Middle frontal gyrus (tissue), 1 donor: Measurements from ENCODE around the gene CDCP1.
"Not testable (repeated sequence)": the region's sequence is repeated elsewhere in the genome, so short reads cannot be mapped to it uniquely, and the experiment has no call there.

ENCODE experiments used
- DNase-seq: peaks from one replicate; pipeline ENCODE4 v3.0.0-alpha.2; 2015; ENCODE audit warnings: low spot score; ENCODE audit errors: extremely low spot score

CDCP1 gene

DNA sequence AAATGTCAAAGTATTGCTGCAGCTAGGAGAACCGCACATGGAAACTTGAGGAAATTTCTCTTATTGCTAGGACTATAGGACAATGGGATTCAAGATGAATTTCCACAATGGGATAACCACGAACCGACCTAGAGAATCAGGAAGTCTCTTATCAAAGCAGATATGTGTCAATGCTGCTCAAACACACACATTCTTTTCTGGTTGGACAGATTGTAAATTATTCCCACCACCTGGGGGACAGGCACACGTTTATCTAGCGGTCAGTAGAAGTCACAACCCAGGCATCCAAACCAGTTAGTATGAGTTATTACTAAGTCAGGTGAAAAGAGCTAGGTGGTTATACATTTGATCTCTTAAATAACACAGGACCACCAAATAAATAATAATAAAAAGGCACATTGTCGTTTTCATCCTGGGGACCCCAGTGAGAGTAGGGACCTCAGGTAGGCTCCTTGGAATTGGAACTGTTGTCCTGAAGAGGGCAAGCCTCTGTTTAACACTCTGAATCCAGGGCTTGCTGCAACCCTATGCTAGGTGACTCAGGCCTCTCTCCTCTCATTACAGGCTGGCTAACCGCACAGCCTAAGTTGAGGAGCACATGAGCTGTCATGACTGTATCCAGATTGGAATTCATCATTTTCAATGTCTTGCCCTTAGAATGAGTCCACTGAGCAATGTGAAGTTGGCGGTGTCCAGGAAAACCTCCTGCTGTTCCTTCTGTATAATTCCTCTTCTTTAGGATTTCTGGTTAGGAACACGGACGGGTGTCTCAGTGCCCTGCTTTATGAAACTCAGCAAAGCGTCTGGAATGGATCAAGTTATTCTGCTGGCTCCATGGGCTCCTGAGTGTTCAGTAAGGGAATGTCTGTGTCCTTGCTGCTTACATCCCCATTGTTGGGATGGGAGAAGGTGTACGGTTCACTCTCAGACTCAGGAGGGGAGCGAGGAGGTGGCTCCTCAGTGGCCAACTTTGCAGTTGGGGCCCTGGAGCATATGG lies 61.1 kb downstream of the CDCP1 start:
- no peak for DNase-seq

DNA sequence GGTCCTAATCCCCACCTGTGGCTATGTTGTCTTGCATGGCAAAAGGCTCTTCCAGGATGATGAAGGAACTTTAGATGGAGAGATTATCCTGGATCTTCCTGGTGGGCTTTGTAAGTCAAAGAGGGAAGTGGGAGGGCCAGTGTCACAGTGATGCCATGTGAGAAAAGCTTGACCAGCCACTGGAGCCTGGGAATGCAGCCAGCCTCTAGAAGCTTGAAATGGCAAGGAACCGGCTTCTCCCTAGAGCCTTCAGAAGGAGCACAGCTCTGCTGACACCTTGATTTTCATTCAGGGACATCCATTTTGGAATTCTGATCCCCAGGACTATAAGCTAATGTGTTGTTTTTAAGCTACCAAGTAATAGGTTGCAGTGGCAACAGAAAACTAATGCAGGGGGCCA lies 61.8 kb downstream of the CDCP1 start:
- DNase-seq, result no peak

GRCh38 chr3:45083023-45083422 lies 63.2 kb downstream of the CDCP1 start:
- no peak for DNase-seq

- no peak for DNase-seq
These were observed 64.0 kb downstream of the CDCP1 start for GRCh38 chr3:45082142-45082538.

GRCh38 chr3:45081506-45082141 lies 64.6 kb downstream of the CDCP1 start:
- no peak for DNase-seq

GRCh38 chr3:45080824-45081223 lies 65.4 kb downstream of the CDCP1 start:
- no peak for DNase-seq

- DNase-seq, result no peak
These were observed 66.5 kb downstream of the CDCP1 start for GRCh38 chr3:45079715-45080114.

GRCh38 chr3:45078910-45079522 lies 67.2 kb downstream of the CDCP1 start:
- no peak for DNase-seq

- not testable (repeated sequence) for DNase-seq
These were observed 67.9 kb downstream of the CDCP1 start for GRCh38 chr3:45078256-45078655.

- no peak for DNase-seq
These were observed 70.2 kb downstream of the CDCP1 start for GRCh38 chr3:45075821-45076625.

DNA sequence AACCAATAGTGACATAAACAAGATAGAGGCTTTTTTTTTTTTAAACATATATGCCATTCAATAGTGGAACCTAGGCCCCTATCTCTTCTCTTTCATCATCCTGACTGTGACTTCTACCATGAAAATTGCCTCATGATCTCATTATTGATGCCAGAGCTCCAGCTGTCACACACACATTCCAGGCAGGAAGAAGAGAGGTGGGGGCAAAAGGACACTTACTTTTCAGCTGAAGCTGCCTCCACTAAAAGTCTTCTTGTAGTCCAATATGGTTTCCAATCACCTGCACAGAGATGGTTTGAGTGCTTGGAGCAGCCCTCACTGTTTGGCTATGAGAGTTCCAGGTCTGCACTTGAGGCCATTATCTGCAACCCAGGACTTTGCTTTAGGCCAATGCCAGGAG lies 75.1 kb downstream of the CDCP1 start:
- DNase-seq, result no peak

DNA sequence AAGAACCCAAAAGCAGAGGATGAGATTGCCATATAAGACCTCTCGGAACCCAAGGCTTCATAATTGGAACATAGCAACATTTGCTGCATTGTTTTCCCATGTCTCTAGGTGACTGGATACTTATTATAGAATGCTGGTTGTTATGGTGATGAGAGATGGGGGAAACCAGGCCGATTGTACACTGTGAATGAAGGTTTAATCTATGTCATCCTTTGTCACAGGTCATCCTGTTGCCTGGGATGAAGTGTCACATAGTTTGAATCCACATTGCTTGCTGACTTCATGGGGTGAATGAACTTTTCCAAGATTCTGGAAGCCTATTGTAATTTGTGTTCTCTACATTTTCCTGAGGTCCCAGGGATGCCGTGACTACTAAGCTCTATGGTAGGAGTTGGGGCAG lies 78.2 kb downstream of the CDCP1 start:
- no peak for DNase-seq

DNA sequence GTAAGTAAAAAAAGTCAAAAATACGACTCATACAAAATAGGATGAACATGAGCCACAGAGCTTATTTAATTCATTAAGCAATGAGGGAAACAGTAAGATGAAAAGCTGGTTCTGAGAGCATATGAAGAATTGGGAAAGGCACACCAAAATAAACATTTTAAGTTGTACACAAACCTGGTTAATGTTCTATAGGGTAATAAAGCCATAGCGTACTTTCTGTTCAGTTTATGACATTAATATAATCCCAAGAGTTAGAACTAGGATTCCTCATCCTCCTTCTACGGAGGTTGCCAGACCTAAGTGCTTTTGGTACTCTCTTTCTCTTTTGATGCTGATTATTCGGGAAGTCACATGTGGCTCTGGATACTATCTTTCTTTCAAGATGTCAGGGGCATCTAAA lies 78.7 kb downstream of the CDCP1 start:
- DNase-seq, result no peak

DNA sequence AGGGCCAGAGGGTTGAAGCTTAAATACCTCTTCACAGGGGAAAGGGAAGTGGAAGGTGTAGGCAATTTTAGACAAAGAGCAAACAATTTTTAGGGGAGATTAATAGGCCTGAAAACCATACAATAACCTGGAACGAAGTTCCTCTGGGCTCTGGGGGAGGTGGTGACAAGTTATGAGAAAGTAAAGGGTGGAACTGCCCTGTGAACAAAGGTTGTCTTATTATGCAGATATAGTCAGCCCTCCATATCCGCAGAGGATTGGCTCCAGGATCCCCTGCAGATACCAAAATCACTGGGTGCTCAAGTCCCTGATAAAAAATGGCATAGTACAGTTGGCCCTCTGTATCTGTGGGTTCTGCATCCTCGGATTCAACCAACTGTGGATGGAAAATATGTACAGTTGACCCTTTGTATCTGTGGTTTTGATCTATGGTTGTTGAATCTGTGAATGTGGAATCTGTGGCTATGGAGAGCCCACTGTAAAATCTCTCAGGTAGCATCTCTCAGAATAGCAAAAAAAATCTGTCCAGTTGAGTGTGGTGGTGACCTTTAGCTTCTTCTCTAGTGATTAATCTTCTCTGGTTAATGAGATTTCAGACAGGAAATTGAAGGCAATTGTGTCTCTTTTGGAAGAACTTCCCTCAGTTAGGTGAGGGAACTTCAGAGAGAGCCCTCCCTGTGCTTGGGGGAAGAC lies 79.9 kb downstream of the CDCP1 start:
- DNase-seq, result no peak

GRCh38 chr3:45065373-45065720 lies 80.8 kb downstream of the CDCP1 start:
- DNase-seq, result no peak

DNA sequence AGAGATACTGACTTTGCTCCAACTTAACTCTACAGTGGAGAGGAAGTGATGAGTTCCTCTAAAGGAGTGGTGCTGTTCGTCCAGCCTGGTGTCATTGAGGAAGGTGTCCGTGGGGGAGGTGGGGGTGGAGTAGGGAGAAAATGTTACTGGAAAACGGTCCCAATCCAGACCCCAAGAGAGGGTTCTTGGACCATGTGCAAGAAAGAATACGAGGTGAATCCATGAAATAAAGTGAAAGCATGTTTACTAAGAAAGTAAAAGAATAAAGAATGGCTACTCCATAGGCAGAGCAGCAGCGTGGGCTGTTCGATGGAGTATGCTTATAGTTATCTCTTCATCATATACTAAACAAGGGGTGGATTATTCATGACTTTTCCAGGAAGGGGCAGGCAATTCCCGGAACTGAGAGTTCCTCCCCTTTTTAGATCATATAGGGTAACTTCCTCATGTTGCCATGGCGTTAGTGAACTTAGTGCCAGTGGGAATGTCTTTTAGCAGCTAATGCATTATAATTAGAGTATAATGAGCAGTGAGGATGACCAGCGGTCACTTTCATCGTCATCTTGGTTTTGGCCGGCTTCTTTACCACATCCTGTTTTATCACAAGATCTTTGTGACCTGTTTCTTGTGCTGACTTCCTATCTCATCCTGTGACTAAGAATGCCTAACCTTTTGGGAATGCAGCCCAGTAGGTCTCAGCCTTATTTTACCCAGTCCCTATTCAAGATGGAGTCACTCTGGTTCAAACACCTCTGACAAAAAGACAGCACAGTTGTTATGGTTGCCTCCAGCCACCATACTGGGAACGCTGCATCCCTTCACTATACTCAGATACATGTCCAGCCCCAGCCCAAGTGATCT lies 81.4 kb downstream of the CDCP1 start:
- DNase-seq, result no peak

DNA sequence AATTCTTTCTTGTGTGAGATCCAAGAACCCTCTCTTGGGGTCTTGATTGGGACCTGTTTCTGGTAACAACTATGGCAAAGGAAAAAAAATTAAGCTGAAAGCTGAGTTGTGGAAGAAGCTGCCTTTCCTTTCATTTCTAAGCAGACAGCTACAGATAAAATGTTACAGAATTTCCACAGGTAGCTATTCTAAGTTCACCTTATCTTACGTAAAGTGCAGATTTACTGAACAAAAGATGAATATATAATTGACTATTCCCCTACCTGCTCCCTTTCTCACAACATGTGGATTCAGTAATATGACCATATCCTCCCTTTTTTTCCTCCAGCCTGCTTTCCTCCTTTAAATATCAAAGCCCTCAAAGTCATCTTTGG lies 83.5 kb downstream of the CDCP1 start:
- no peak for DNase-seq

- DNase-seq, result no peak
These were observed 85.8 kb downstream of the CDCP1 start for GRCh38 chr3:45060165-45060892.

DNA sequence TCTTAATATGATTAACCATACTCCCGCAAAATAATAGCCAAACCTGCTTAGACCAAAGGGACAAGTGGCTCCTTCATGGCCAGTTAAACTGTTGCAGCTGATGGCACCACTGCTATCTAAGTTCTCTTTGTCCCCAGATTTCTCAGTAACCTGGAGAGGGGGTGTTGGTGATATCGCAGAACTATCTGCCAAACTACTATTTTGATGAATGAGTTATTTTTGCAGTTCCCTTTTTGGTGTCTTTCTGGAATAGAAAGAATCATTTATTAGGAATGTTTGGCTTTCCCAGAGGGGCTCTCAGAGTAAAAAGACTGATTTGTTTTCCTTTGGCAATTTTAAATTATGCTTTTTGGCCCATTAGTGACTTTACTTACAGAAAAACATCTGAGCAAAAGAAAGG lies 87.0 kb downstream of the CDCP1 start:
- DNase-seq, result no peak
